Frontal cortex (tissue), 4 donors: Measurements from ENCODE around the gene PLEKHG4B. TPM values are rescaled to one million over a fixed set of nuclear protein-coding genes. Genes with fewer than 3 reads are reported as not detected.
"Not testable (repeated sequence)": the region's sequence is repeated elsewhere in the genome, so short reads cannot be mapped to it uniquely, and the experiment has no call there.

Experiments
- DNase-seq, 2 donors: peaks; one replicate each; pipeline ENCODE4 v3.0.0; 2012; ENCODE audit warnings: low spot score in 2 of 2
- FAIRE-seq: peaks from 2 replicates; lab custom pipeline; 2012; peaks lifted over from hg19 to GRCh38; lab: Jason Lieb, UNC
- total RNA-seq: library from RNA; depleted of rRNA; stranded (reverse); fragments of >200 nt; gene quantifications from one replicate; pipeline ENCODE4 v1.2.3, GENCODE V29; 2014
- donor health status: control.
- donor health status: control.
- donor health status: control.

The PLEKHG4B gene
- total RNA-seq, 1 donor from 2014 or later = 3.7 TPM

GRCh38 chr5:163338-163620, 71.3 kb downstream of the PLEKHG4B start:
- DNase-seq (no peak), FAIRE-seq (no peak)

GRCh38 chr5:163841-164240, 71.9 kb downstream of the PLEKHG4B start:
- no peak for DNase-seq
- no peak for FAIRE-seq

- FAIRE-seq (no peak), DNase-seq (no peak)
Observed at GRCh38 chr5:164244-164643, 72.3 kb downstream of the PLEKHG4B start.

GRCh38 chr5:164783-165182, 72.8 kb downstream of the PLEKHG4B start:
- not testable (repeated sequence) for FAIRE-seq, DNase-seq

GRCh38 chr5:166441-167372, 74.7 kb downstream of the PLEKHG4B start:
- DNase-seq (no peak), FAIRE-seq (no peak)

- FAIRE-seq (no peak), DNase-seq (no peak)
Observed at GRCh38 chr5:167511-167910, 75.5 kb downstream of the PLEKHG4B start.

- DNase-seq (no peak), FAIRE-seq (no peak)
Observed at GRCh38 chr5:167982-168660, 76.2 kb downstream of the PLEKHG4B start.

GRCh38 chr5:169071-169727, 77.2 kb downstream of the PLEKHG4B start:
- FAIRE-seq = no peak
- DNase-seq = no peak

GRCh38 chr5:169728-170094, 77.7 kb downstream of the PLEKHG4B start:
- no peak for DNase-seq
- FAIRE-seq = no peak

GRCh38 chr5:170971-171800, 79.2 kb downstream of the PLEKHG4B start:
- no peak for DNase-seq
- FAIRE-seq = no peak

- FAIRE-seq (no peak), DNase-seq (no peak)
Observed at GRCh38 chr5:171801-172331, 79.9 kb downstream of the PLEKHG4B start.

- FAIRE-seq (no peak), DNase-seq (no peak)
Observed at GRCh38 chr5:172421-172820, 80.5 kb downstream of the PLEKHG4B start.

- no peak for FAIRE-seq
- no peak for DNase-seq
Observed at GRCh38 chr5:172841-173251, 80.9 kb downstream of the PLEKHG4B start.

- FAIRE-seq (no peak), DNase-seq (no peak)
Observed at GRCh38 chr5:173392-174290, 81.7 kb downstream of the PLEKHG4B start.

GRCh38 chr5:174291-174600, 82.3 kb downstream of the PLEKHG4B start:
- DNase-seq (no peak), FAIRE-seq (no peak)

- DNase-seq = no peak
- FAIRE-seq = no peak
Observed at GRCh38 chr5:174876-175465, 83.0 kb downstream of the PLEKHG4B start.

GRCh38 chr5:176296-176823, 84.4 kb downstream of the PLEKHG4B start:
- DNase-seq = no peak
- FAIRE-seq = no peak

GRCh38 chr5:178110-178509, 86.1 kb downstream of the PLEKHG4B start:
- no peak for DNase-seq
- FAIRE-seq = no peak
